GM19351 (cell line): Measurements from ENCODE around the gene FEM1B.

Source experiments
- ATAC-seq: cut with Tn5 transposase; IDR thresholded peaks from one replicate; pipeline ENCODE4 v1.9.1; 2021; ENCODE audit warnings: mild to moderate bottlenecking, moderate library complexity; ENCODE audit not compliant: unreplicated experiment

FEM1B gene

DNA sequence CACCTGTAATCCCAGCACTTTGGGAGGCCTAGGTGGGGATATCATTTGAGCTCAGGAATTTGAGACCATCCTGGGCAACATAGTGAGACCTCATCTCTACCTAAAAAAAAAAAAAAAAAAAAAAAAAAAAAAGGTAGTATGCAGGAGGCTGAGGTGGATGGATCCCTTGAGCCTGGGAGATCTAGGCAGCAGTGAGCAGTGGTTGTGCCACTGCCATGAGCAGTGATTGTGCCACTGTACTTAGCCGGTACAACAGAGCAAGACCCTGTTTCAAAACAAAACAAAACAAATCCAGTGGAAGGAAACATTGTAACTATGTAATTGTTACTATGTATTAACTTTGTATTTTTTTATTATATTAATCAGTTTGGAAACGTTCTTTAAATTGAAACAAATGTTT, 5.9 kb downstream of the FEM1B start:
- no peak for ATAC-seq

DNA sequence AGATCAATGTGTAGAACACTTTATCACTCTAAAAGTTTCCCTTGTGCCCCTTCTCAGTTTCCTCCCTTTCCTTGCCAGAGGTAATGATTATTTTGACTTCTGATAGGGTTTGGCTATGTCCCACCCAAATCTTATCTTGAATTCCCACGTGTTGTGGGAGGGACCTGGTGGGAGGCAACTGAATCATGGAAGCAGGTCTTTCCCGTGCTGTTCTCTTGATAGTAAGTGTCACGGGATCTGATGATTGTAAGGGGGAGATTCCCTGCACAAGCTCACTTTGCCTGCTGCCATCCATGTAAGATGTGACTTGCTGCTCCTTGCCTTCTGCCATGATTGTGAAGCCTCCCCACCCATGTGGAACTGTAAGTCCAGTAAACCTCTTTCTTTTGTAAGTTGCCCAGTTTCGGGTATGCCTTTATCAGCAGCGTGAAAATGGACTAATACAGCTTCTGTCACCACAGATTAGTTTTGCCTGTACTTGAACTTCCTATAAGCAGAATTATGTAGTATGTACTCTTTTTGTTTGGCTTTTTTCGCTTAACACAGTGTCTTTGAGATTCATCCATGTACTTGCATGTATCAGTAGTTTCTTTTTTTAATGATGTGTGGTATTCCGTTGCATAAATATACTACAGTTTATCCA, 7.2 kb downstream of the FEM1B start:
- ATAC-seq: no peak

DNA sequence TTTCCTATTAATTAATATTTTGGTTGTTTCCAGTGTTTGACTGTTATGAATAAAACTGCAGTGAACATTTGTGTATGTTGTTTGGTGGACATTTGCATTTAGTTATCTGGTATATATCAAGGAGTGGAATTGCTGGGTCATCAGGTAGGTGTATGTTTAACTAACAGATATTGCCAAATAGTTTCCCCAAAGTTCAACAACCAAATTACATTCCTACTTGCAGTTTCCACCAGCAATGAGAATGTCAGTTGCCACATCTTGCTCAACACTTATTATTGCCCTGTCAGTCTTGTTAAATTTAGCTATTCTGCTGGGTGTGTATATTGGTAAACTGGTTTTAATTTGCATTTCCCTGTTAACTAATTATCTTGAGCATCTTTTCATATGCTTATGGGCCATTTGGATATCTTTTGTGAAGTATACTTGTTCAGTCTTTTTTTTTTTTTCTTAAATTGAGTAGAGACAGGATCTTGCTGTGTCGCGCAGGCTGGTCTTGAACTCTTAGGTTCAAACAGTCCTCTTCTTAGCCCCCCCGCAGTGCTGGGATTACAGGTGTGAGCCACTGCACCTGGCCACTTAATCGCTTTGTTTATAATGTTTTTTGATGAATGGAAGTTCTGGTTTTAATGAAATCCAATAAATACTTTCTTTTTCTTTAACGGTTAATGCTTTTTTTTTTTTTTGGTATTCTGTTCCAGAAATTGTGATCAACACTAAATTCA, 7.9 kb downstream of the FEM1B start:
- ATAC-seq: no peak

DNA sequence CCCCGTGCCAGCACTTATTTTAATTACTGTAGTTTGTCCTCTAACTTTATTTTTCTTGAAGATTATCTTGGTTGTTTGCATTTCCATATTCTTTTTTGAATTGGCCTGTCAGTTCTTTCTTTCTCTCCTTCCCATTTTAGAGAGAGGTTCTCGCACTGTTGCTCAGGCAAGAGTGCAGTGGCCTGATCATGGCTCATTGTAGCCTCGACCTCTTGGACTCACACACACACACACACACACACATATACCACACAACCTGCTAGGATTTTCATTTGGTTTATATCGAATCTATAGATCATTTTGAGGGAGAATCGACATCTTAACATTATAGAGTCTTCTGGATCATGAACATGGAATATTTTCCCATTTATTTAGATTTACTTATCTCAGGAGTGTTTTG, 8.7 kb downstream of the FEM1B start:
- ATAC-seq: no peak

DNA sequence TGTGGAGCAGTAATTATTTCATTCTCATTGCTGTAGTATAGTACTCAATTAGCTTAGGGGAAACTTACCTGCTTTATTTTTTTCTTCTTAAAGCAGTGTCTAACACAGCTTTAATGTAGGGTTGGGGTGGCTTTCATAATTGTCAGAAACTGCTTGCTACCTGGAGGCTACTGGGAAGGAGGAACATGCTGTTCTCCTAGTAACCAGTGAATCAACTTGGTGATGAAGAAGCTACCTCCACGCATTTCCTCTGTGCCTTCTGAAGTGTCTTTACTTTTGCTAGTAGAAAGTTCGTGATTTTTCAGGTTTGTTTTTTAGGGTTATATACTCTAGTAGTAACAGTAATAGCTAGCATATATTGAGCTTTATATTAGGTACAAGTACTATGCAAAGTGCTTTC, 11.5 kb downstream of the FEM1B start:
- no peak for ATAC-seq

DNA sequence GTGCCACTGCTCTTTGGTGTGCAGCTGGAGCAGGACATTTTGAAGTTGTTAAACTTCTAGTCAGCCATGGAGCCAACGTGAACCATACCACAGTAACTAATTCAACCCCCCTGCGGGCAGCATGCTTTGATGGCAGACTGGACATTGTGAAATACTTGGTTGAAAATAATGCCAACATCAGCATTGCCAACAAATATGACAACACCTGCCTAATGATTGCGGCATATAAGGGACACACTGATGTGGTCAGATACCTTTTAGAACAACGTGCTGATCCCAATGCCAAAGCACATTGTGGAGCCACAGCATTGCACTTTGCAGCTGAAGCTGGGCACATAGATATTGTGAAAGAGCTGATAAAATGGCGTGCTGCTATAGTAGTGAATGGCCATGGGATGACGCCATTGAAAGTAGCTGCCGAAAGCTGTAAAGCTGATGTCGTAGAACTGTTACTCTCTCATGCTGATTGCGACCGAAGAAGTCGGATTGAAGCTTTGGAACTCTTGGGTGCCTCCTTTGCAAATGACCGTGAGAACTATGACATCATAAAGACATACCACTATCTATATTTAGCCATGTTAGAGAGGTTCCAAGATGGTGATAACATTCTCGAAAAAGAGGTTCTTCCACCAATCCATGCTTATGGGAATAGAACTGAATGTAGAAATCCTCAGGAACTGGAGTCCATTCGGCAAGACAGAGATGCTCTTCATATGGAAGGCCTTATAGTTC, 12.2 kb downstream of the FEM1B start:
- no peak for ATAC-seq

DNA sequence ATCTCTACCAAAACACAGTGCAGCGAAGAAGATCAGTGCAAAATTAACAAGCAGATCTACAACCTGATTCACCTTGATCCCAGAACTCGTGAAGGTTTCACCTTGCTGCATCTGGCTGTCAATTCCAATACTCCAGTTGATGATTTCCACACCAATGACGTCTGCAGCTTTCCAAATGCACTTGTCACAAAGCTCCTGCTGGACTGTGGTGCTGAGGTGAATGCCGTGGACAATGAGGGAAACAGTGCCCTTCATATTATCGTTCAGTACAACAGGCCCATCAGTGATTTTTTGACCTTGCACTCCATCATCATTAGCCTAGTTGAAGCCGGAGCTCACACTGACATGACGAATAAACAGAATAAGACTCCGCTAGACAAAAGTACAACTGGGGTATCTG, 13.2 kb downstream of the FEM1B start:
- no peak for ATAC-seq

DNA sequence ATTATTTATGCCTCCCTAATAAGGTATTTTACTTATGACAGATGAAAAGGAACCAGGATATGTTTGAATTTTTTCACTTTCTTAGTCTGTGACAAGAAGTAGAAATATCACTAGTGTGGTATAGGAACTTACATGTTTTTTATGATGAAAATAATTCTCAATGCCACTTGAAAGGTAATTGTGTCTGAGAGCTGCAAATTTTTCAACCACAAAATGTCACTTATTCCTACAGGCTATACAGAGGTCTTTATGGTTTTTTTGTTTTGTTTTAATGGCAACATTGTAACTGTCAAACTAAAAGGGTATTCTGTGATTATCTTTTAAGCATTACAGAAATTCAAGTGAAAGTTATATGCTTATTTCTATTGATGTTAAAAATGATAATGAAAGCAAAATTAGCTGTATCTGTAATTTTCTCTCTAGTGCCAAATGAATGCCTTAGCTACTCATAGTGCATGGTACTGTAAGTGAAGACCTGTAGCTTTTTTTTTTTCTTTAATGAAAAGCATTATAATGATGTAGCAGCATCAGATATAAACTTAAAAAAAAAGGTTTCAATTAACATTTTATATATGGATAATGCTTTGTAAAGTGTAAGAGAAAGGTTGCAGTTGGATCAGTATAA, 14.7 kb downstream of the FEM1B start:
- ATAC-seq: no peak

DNA sequence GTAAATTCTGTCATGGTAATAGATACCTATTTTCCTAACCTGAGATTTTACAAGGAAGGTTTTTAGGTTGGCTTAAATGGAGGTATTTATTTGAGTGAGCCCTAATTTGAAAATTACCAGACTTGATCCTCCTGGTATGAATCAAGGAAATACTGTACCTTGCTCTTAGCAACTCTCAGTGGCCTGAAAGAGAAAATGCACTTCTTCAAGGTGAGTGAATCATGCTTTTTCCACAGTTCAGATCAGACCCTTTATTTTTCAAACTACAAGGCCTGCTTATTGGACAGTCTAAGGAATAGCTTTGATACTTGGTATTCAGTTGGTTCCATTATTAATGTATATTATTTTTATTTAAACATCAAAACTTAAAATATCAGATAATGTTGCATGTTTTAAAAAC, 15.4 kb downstream of the FEM1B start:
- ATAC-seq: no peak

DNA sequence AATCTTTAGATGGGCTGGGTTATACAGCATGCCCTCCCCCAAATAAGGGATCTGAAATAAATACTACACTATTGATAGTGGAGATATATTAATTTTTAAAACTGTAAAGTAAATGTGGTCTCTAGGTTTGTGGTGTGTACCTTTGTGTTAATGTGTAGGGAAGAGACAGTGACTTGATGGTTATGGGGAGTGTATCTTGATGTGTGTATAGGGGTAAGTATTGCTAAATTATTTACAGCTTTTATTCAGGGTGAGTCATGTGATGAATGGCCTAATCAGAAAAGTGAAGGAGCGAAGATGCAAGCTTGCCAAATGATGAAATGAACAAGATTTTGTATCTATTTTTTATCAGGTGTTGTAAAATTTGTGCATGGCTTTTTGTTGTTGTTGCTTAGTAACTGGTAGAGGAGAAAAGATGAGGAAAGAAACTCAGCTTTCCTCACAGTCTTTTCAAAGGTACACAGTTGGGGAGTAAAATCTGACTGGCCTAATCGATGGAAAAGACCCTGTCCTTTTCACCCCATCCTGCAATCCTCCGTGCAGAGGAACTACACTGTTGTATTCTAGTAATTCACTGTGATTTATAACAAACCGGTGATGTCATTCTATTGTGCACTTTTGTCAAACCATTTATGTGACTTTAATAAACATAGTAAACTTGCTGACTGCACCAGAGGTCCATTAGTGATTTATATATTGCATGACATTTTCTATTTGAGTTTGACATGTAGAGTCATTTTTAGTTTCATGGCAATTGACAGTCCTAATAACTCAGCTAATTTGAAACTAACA, 17.7 kb downstream of the FEM1B start:
- ATAC-seq: no peak

DNA sequence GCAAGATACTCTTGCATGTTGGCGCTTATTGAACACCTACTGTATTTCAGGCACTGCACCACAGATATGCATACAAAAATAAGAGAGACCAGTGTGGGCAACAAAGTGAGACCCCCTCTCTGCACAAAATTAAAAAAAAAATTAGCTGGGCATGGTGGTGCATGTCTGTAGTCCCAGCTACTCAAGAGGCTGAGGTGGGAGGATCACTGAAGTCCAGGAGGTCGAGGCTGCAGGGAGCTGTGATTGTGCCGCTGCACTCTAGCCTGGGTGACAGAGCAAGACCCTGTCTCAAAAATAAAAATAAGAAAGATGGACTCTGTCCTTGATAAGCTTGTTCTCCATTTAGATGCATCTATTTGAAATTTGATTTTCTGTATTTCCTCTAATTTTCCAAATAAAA, 20.8 kb downstream of the FEM1B start:
- no peak for ATAC-seq

DNA sequence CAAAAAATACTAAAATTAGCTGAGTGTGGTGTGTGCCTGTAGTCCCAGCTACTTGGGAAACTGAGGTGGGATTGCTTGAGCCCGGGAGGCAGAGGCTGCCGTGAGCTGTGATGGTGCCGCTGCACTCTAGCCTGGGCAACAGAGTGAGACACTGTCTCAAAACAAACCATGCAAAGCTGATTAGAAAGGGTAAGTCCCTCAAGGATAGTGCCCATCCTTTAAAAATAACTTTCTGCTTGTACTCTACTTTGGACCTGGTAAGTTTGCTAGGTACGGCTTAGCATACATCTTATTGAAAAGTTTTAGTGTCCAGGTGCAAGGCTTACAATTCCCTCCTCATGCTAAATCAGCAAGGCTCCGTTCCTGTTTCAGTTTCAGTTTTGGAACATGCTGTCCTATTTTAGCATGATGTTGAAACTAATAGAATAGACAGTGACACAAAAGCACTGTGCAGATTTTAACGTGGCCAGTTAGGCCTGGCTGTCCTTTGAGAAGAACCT, 21.4 kb downstream of the FEM1B start:
- ATAC-seq: peak; percentile 85

DNA sequence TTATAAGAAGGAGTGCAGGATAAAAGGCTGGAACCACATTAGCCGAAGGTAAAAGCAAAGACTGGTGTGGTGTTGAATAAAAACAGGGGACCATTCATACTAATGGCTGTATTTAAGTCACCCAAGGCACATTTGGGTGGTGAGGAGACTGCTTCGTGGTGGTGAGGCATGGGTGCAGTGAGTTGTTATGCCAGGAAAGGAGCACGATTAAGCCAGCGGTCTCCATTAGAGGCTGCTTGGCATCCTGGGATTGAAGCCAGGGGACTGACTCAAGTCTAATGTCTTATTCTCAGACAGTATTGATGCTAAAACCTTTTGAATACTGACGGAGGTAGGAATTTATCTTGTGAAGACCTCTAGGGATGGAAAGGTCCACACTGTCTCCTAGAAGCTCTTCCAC, 21.9 kb downstream of the FEM1B start:
- peak; percentile 18 for ATAC-seq

DNA sequence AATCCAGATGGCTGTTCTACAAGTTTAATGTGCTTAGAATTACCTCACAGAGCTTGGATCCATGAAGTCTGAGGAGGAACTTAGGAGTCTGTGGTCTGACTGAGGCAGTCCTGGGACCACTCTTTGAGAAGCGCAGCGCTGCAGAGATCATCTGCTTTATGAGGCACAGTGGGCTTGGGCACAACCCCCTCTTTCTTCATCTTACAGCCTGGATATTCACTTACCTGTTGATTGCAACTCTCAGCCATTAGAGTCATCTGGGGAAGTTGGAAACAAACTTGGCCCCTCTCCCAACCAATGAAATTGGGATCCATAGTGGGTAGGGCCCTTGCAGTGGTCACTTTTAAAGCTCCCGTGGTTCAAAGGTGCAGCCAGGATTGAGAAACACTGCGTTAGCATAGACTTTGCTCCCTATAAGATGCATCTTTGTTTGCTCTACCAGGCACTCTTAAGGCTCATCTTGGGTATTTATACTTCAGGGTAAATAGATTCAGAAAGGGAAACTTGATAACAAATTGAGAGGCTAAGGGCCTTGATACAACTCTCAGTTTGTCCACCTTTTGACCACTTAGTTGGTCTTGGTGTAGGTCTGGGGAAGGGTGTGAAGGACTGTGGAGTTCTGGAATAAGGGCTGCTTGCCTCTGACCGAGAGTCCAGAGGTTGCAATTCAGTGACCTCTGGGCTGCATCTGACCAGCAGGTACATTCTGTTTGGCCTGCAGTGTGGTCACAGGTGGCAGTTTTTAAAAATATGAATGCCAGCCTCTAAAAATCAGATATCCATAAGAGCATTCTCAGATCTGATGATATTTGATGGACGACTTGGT, 22.8 kb downstream of the FEM1B start:
- ATAC-seq: no peak

DNA sequence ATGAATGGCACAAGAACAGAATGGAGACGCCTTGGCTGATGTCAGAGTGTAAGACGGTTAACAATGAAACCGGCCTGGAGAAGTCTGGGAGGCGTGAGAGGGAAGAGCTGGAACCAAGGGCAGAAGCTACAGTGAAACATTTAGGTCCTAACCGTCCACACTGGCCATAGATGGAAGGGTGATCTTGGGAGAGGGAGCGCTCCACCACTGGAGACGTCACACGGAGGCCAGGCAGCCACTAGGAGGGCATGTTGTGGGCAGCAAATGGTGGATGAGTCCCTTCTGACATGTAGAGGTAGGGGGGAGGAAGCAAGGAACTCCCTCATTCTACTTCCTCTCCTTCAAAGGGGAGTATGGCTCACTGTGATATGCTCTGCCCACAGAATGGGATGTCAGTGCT, 23.8 kb downstream of the FEM1B start:
- no peak for ATAC-seq

DNA sequence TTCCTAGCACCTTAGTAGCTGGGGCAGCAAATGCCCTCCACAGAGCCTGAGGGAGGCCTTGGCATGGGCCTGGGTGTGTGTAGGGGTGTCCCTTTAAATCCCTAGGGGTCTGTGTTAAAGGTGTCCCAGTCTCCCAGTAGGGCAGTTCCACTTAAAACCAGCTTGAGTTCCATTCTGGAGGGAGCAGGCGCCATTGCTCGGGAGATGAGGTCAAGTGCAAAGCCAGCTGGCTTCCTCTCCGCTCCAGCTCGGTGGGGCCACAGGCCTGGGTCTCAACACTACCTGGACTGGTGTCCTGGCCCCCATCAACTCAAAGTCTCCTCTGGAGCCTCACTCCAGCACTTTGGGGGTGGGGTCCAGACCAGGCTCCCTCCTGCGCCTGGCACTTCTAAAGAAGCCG, 25.2 kb downstream of the FEM1B start:
- no peak for ATAC-seq

DNA sequence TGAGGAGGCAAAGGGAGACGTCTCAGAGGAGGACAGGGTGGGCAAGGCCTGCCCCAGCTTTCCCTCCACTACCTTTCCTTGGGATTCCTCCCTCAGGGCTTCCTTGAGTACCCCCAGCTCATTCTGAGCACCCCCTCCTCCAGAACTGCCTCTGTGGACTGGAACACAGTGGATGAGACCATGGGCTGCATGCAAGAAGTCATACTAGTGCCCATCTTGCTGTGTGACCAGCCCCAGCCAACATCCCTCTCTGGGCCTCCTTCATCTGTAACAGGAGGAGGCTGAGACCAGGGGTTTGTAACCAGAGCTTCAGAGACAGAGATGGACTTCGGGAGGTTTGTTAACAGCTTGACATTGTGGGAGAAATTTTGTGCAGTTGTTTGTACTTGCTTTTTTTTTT, 25.6 kb downstream of the FEM1B start:
- ATAC-seq: no peak

DNA sequence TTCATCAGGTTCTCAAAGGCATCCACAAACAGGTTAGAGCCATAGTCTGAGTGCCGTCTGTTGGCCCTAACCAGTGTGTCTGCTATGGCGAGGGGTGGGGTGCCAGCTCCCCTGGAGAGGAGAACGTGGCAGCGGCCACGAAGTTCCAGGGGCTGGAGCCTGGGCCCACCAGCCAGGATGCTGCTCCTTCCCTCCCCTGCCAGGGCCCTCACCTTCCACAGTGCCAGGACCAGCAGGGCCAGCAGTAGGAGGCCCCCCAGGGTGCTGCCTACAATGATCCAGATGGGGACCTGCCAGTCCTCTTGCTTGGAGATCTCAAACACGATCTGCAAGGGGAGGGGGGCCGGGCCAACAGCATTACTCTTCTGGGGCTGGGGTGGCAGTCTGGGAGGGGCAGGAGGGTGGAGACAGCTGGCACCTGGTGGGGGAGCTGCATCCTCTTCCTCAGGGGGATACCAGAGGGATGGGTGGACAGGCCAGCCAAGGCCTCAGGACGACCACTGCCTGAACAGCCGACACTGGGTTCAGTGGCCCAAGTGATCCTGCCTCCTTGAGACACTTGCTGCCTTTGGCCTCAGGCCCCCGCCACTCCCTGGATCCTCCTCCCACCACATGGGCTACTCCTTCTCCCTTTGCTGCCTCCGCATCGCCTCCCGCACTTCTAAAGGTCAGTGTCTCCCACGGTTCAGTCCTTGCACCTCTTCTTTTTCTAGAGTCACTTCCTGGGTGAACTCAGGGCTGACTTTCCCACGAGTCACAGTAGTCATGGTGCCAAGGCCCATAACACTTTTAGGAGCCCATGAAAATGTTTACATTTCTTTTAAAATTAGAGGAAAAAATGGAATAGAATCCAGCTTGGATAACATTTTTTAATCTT, 26.3 kb downstream of the FEM1B start:
- ATAC-seq: no peak
